ENCODE results near the gene C6orf136. TPM values are rescaled to one million over a fixed set of nuclear protein-coding genes. Genes with fewer than 3 reads are reported as not detected.
A peak's percentile ranks its signal among the peaks of the same experiment; 100 is the strongest.

Gene C6orf136, protein sequence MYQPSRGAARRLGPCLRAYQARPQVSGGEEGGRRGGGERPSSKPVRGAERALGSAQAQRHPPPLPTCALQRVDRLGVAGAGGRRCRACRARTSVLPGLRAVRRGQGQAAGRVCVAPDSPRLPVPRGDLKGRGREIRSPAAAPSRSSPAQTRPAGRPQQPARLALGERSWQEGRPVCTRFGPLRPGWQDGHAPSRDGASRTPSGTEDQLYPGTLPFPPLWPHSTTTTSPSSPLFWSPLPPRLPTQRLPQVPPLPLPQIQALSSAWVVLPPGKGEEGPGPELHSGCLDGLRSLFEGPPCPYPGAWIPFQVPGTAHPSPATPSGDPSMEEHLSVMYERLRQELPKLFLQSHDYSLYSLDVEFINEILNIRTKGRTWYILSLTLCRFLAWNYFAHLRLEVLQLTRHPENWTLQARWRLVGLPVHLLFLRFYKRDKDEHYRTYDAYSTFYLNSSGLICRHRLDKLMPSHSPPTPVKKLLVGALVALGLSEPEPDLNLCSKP
- total RNA-seq: 1 to 10 TPM; 2.0 to 8.9 TPM
- 10 to 100 TPM; 10.8 to 12.0 TPM for polyA plus RNA-seq

DNA sequence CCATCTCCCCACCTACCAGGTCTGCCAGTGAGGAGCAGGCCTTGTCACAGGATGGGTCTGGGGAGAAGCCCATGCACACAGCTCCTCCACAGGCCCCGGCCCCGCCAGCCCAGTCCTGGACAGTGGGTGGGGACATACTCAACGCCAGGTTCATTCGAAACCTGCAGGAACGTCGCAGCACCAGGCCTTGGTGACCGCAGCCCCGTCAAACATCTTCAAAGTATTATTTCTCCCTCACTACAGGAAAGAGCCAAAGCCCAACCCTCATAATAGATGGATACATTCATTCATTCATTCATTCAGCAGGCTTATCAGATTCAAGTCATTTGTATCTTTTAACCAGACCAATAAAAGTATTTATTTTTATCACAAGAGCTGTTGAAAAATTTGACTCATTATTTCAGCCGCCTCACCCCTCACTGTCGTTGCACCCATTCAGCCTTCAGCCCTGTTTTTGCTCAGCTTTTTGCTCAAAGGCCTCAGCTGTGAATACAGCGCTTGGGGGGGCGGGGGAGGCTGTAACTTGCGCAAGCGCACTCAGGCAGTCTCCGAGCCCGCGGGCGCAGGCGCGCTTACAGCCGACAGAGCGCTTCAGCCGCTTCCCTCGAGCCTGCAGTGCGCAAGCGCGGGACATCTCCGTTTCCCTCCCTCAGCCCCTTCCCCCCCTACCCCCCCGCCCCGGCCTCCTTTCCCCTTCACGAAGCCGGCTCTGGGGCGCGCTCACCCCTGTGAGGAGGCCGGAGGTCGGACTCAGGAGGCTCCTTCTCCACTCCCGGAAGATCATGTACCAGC lies at the start of gene C6orf136:
TSS of gene C6orf136 (plus strand) at position 684 of the 792 bp plus-strand sequence. CDS start at position 783, 99 bp downstream.
- Histone ChIP-seq H3K4me1 (ENCODE audit: control insufficient read depth in 4 of 4, insufficient read depth in 4 of 4, low read length in 3 of 4) (peaks cover 2 to 20% (median 17%) of the 10 kb centered on the region in 4 donors), H3K9ac (ENCODE audit: low read depth in 1 of 2, low read length in 2 of 2) (peak within 1 kb of the TSS; percentile 80 to 85), H3K27me3 (ENCODE audit: control insufficient read depth in 4 of 4, insufficient read depth in 4 of 4, low read length in 3 of 4) (no peaks in the 10 kb centered on the region), H3K27ac (ENCODE audit: low read depth in 1 of 2, low read length in 2 of 2) (peak within 1 kb of the TSS; percentile 89 to 93), H3K4me3 (ENCODE audit: low read depth in 1 of 3, low read length in 3 of 3) (peak within 1 kb of the TSS; percentile 89 to 98 (median 92)), H3K36me3 (ENCODE audit: control insufficient read depth in 4 of 4, insufficient read depth in 3 of 4, low read depth in 1 of 4, low read length in 3 of 4) (peaks cover 0 to 7% (median 6%) of the 10 kb centered on the region in 4 donors), H3K9me3 (ENCODE audit: control insufficient read depth in 4 of 4, low read length in 3 of 4) (no peaks in the 10 kb centered on the region)
- WGBS: 10% methylated on average over 37 of the region's 37 CpGs
- no peak for TF ChIP-seq HNF4A (conservative IDR thresholded peaks at IDR 0.05)
- no peak for TF ChIP-seq FOXA1 (IDR thresholded peaks at IDR 0.05)
- TF ChIP-seq RAD21 (IDR thresholded peaks at IDR 0.05): no peak
- no peak for TF ChIP-seq JUND (IDR thresholded peaks at IDR 0.05)
- TF ChIP-seq GABPA (IDR thresholded peaks at IDR 0.05 in 1 of 2, conservative IDR thresholded peaks at IDR 0.05 in 1 of 2): no peak
- TF ChIP-seq, protein P1, sequence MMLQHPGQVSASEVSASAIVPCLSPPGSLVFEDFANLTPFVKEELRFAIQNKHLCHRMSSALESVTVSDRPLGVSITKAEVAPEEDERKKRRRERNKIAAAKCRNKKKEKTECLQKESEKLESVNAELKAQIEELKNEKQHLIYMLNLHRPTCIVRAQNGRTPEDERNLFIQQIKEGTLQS (IDR thresholded peaks at IDR 0.05): no peak
- TF ChIP-seq, protein P2, sequence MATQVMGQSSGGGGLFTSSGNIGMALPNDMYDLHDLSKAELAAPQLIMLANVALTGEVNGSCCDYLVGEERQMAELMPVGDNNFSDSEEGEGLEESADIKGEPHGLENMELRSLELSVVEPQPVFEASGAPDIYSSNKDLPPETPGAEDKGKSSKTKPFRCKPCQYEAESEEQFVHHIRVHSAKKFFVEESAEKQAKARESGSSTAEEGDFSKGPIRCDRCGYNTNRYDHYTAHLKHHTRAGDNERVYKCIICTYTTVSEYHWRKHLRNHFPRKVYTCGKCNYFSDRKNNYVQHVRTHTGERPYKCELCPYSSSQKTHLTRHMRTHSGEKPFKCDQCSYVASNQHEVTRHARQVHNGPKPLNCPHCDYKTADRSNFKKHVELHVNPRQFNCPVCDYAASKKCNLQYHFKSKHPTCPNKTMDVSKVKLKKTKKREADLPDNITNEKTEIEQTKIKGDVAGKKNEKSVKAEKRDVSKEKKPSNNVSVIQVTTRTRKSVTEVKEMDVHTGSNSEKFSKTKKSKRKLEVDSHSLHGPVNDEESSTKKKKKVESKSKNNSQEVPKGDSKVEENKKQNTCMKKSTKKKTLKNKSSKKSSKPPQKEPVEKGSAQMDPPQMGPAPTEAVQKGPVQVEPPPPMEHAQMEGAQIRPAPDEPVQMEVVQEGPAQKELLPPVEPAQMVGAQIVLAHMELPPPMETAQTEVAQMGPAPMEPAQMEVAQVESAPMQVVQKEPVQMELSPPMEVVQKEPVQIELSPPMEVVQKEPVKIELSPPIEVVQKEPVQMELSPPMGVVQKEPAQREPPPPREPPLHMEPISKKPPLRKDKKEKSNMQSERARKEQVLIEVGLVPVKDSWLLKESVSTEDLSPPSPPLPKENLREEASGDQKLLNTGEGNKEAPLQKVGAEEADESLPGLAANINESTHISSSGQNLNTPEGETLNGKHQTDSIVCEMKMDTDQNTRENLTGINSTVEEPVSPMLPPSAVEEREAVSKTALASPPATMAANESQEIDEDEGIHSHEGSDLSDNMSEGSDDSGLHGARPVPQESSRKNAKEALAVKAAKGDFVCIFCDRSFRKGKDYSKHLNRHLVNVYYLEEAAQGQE (IDR thresholded peaks at IDR 0.05): no peak
- TF ChIP-seq HNF4G (IDR thresholded peaks at IDR 0.05): no peak
- TF ChIP-seq, protein P3, sequence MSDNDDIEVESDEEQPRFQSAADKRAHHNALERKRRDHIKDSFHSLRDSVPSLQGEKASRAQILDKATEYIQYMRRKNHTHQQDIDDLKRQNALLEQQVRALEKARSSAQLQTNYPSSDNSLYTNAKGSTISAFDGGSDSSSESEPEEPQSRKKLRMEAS (IDR thresholded peaks at IDR 0.05): no peak
- TF ChIP-seq, protein P4, sequence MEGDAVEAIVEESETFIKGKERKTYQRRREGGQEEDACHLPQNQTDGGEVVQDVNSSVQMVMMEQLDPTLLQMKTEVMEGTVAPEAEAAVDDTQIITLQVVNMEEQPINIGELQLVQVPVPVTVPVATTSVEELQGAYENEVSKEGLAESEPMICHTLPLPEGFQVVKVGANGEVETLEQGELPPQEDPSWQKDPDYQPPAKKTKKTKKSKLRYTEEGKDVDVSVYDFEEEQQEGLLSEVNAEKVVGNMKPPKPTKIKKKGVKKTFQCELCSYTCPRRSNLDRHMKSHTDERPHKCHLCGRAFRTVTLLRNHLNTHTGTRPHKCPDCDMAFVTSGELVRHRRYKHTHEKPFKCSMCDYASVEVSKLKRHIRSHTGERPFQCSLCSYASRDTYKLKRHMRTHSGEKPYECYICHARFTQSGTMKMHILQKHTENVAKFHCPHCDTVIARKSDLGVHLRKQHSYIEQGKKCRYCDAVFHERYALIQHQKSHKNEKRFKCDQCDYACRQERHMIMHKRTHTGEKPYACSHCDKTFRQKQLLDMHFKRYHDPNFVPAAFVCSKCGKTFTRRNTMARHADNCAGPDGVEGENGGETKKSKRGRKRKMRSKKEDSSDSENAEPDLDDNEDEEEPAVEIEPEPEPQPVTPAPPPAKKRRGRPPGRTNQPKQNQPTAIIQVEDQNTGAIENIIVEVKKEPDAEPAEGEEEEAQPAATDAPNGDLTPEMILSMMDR (IDR thresholded peaks at IDR 0.05; ENCODE audit: low read depth, low read length, missing input control): no peak
- no peak for TF ChIP-seq FOXA2 (IDR thresholded peaks at IDR 0.05)
- peak; percentile 88 for DNase-seq (ENCODE audit: low spot score)
